Liver (tissue), 2 donors: Measurements from ENCODE around the gene PNKD.
"Not testable (repeated sequence)": the region's sequence is repeated elsewhere in the genome, so short reads cannot be mapped to it uniquely, and the experiment has no call there.

Experiments used
- CTCF ChIP-seq: fragments of 150-350 bp; IDR thresholded peaks from 2 replicates; pipeline ENCODE4 v1.5.1; 2017; ENCODE audit warnings: improper control_type of control experiment, low read depth, low read length; ENCODE audit not compliant: missing input control
- FOXA1 ChIP-seq: IDR thresholded peaks from 2 replicates; pipeline ENCODE4 v1.6.1; 2016; ENCODE audit warnings: antibody characterized with exemption
- donor health status: healthy.

GRCh38 chr2:218314764-218315163 is 44.4 kb downstream of the PNKD start:
- not testable (repeated sequence) for TF ChIP-seq CTCF, FOXA1
